T47D (cell line): ENCODE results near the gene GALNT10.

Experiments used
- DNase-seq, 2 experiments: peaks; one replicate each; pipeline versions ENCODE4 v3.0.0 to v3.0.0-alpha.2; 2011 to 2012; ENCODE audit warnings: low read depth in 1 of 2, low spot score in 1 of 2
- JUND ChIP-seq: IDR thresholded peaks from 2 replicates; pipeline ENCODE4 v1.6.1; 2012; ENCODE audit warnings: low read depth
- in situ Hi-C: cut with HindIII; loops from 2 replicates; pipeline ENCODE4 v1.10.0; 2016; ENCODE audit warnings: low sequenced_read_pairs, low pct_unique_long_range_greater_than_20kb

GALNT10 gene

DNA sequence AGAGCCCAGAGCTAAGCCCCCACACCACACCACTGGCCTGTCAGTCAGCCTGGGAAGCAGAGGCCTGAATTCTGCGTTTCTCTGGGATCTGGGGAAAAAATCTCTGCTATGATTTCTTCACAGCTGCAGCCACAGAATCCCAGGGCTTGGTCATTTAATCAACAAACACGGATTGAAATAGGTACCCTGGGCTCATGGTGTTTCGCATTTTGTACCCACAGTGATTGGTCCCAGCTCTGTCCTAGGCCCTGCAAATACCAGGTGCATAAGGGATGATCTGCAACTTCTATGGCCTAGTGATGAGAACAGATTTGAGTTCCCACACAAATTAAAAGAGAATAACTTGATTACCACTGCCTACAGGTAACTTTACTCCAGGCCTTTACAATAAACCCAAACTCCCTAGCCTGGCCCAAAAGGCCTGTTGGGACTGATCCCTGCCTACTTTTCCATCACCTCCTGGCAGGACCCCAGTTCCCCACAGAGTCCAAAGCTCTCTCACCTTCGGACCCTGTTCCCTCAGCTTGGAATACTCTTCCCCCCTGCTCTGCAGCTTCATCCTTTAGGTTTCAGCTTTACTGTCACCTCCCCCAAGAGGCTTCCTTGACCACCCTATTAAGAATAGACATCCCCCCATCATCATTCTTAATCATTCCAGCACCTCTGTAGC lies 240.6 kb downstream of the GALNT10 start:
- in situ Hi-C loops, result no loop called here
- TF ChIP-seq JUND, result no peak
- no peak for DNase-seq

- DNase-seq, result no peak
- no peak for TF ChIP-seq JUND
- in situ Hi-C loops, result no loop called here
Measured at GRCh38 chr5:154435226-154435625, 244.7 kb downstream of the GALNT10 start.

GRCh38 chr5:154437281-154437965 lies 246.9 kb downstream of the GALNT10 start:
- no peak for TF ChIP-seq JUND
- in situ Hi-C loops, result no loop called here
- no peak for DNase-seq

GRCh38 chr5:154440540-154440939 lies 250.0 kb downstream of the GALNT10 start:
- TF ChIP-seq JUND, result no peak
- no peak for DNase-seq
- in situ Hi-C loops, result no loop called here

DNA sequence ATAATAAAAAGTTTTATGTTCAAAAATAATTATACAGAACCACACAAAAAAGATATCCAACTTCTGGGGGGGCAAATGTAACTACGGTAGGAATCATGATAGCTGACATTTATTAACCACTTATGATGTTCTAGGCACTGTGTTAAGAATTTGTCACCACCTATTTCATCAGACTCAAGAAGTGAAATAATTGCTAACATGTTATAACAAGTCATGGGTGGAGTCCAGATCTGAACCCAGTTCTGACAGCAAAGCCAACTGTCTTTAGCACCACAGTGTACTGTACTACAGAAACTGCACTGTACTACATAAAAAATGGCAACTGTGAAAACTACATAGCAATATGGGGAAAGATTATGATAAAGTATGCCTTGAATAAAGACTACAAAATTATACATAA lies 252.3 kb downstream of the GALNT10 start:
- no peak for DNase-seq
- TF ChIP-seq JUND, result no peak
- in situ Hi-C loops, result no loop called here

DNA sequence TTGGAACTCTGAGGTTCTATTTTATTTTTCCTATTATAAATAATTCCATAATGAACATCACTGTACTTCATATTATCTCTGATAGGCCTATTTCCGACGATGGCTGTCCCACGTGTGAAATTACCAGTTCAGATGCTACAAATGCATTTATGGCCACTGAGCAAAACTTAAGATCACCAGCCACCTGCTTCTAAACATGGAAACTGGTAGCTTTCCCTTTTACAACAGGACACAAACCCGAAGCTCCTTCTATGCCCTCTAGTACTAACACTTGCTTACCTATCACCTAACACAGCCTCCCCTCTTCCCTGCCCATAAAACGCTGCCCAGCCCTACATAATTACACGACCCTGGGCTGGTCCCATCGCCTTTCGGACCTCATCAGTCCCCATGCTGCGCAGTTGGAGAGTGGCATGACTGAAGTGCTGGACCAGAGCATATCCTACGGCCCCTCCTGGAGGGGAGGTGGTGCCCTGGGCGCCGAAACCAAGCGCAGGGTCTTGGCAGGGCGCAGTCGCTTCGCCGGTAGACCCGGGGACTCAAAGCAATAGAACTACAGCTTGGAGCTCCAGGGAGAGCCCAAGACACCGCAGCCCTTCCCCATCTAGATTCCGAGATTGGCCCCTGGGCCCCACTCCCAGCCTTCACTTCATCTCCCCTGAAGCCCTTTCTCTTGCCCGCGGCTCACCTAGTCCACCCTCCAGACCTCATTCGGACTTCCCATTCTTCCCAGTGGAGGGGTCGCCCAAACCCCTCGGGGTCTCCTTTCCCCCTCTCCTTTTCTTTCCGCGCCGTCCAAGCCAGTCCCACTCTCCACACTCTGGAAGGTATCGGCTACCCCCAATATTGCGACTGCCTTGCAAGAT lies 254.3 kb downstream of the GALNT10 start:
- no peak for TF ChIP-seq JUND
- in situ Hi-C loops, result no loop called here
- DNase-seq, result no peak

- no peak for TF ChIP-seq JUND
- DNase-seq, result peak; percentile 97 to 100
- in situ Hi-C loops, result no loop called here
Measured at GRCh38 chr5:154445422-154446194, 255.1 kb downstream of the GALNT10 start, which contains the start of gene SAP30L. Gene SAP30L, plus strand, starts transcription at chr5:154445997. Its CDS starts 608 bp downstream, at chr5:154446605.

GRCh38 chr5:154446195-154447088 lies 255.9 kb downstream of the GALNT10 start:
- peak; percentile 52 to 62 for DNase-seq
- in situ Hi-C loops, result no loop called here
- no peak for TF ChIP-seq JUND

DNA sequence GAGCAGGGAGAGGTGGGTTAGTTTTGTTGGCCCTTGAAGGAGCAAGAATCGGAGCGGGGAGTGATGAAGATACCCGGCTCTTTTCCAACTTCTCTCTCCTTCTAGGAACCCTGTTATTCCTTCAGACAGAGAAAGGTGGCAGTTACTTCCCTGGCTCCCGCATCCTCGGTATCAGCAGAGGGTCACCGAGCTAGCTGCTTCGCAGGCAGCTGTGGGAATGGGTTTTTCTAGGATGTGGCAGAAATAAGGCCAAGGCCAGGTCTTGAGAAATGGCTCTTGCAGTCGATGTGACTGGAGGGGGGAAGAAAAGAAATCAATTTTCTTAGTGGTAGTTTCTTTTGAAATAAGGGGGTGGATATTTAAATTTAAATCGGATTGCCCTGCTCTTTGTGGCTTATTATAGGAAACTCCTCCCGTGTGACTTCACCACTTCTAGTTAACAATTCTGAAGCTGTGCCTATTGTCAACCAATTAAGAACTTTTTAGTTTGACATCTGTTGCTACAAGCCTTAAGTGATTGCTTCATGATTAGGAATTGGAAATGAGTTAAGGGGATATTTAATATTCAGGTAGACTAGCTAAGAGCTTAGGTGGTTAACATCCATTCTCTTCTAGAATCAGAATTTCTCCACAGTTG lies 256.7 kb downstream of the GALNT10 start:
- in situ Hi-C loops, result no loop called here
- DNase-seq, result no peak
- TF ChIP-seq JUND, result no peak

DNA sequence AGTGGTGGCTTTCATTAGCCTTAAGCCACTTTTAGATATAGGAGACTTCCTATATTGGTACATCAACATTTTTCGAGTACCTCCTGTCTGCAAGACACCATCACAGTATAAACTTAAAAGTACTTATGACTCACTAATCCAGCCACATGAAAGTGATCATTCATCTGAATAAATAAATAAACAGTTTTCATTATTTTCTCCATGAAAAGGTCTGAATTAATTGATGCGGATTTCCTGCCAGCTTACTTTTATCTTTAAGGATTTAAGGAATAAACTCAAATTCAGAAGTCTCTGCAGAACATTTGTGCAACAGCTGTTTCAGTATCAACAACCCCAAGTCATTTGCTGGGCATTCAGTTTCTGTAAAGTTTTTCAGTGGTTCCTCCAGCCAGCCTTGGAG lies 259.3 kb downstream of the GALNT10 start:
- TF ChIP-seq JUND, result no peak
- in situ Hi-C loops, result no loop called here
- no peak for DNase-seq

- in situ Hi-C loops, result no loop called here
- DNase-seq, result no peak
- no peak for TF ChIP-seq JUND
Measured at GRCh38 chr5:154451957-154452356, 261.4 kb downstream of the GALNT10 start.
